HepG2 (cell line): Measurements from ENCODE around the gene LUC7L. TPM values are rescaled to one million over a fixed set of nuclear protein-coding genes. Genes with fewer than 3 reads are reported as not detected.

Experiments
- ARID5B ChIP-seq: IDR thresholded peaks from 2 replicates; pipeline ENCODE4 v1.4.0; 2020; ENCODE audit warnings: mild to moderate bottlenecking, missing genetic modification reagents
- ATRX ChIP-seq: sonication (generic); formaldehyde crosslinking; IDR thresholded peaks from 2 replicates; pipeline ENCODE4 v1.4.0; 2020; ENCODE audit warnings: missing genetic modification reagents, borderline replicate concordance
- CHCHD3 ChIP-seq: sonication (generic); formaldehyde crosslinking; IDR thresholded peaks from 2 replicates; pipeline ENCODE4 v1.8.0; 2022; ENCODE audit warnings: mild to moderate bottlenecking, missing genetic modification reagents, moderate library complexity
- ETV6 ChIP-seq: sonication (generic); formaldehyde crosslinking; conservative IDR thresholded peaks from 2 replicates; pipeline ENCODE4 v1.4.0; 2020; ENCODE audit warnings: missing genetic modification reagents
- IKZF5 ChIP-seq: IDR thresholded peaks from 2 replicates; pipeline ENCODE4 v1.6.1; 2018; ENCODE audit warnings: missing genetic modification reagents, mild to moderate bottlenecking, missing compliant biosample characterization
- MIER2 ChIP-seq: IDR thresholded peaks from 2 replicates; pipeline ENCODE4 v1.6.1; 2016; ENCODE audit warnings: missing biosample characterization, missing genetic modification reagents
- NFYB ChIP-seq: sonication (generic); formaldehyde crosslinking; IDR thresholded peaks from 2 replicates; pipeline ENCODE4 v1.4.0; 2020; ENCODE audit warnings: missing genetic modification reagents
- SRF ChIP-seq: IDR thresholded peaks from 2 replicates; pipeline ENCODE4 v1.6.1; 2011; ENCODE audit warnings: mild to moderate bottlenecking, low read depth, low read length, moderate library complexity
- THAP11 ChIP-seq: IDR thresholded peaks from 2 replicates; pipeline ENCODE4 v1.6.1; 2016; ENCODE audit warnings: missing biosample characterization, missing genetic modification reagents
- TMF1 ChIP-seq: sonication (generic); formaldehyde crosslinking; IDR thresholded peaks from 2 replicates; pipeline ENCODE4 v1.8.1; 2022; ENCODE audit warnings: low read depth, missing genetic modification reagents
- USF2 ChIP-seq, 2 experiments: sonication (generic) in 1 of 2; formaldehyde crosslinking in 1 of 2; IDR thresholded peaks; 2 replicates each; pipeline versions ENCODE4 v1.5.1 to v1.6.1; 2011 to 2020; ENCODE audit warnings: borderline replicate concordance in 1 of 2, low read depth in 1 of 2, low read length in 1 of 2, mild to moderate bottlenecking in 1 of 2, missing genetic modification reagents in 1 of 2, moderate library complexity in 1 of 2
- YEATS4 ChIP-seq: sonication (generic); formaldehyde crosslinking; IDR thresholded peaks from 2 replicates; pipeline ENCODE4 v1.4.0; 2020; ENCODE audit warnings: missing genetic modification reagents, borderline replicate concordance
- ZBTB38 ChIP-seq: sonication (generic); formaldehyde crosslinking; IDR thresholded peaks from 2 replicates; pipeline ENCODE4 v1.5.1; 2020; ENCODE audit warnings: mild to moderate bottlenecking, missing genetic modification reagents
- ZEB1 ChIP-seq: IDR thresholded peaks from 2 replicates; pipeline ENCODE4 v1.6.1; 2012; ENCODE audit warnings: mild to moderate bottlenecking, low read depth, inconsistent platforms; ENCODE audit not compliant: insufficient replicate concordance
- ZNF10 ChIP-seq: sonication (generic); formaldehyde crosslinking; IDR thresholded peaks from 2 replicates; pipeline ENCODE4 v1.4.0; 2020; ENCODE audit warnings: mild to moderate bottlenecking, low read depth, missing genetic modification reagents, borderline replicate concordance
- ZNF652 ChIP-seq: IDR thresholded peaks from 2 replicates; pipeline ENCODE4 v1.6.1; 2016; ENCODE audit warnings: low read depth, borderline replicate concordance
- ZNF709 ChIP-seq: sonication (generic); formaldehyde crosslinking; IDR thresholded peaks from 2 replicates; pipeline ENCODE4 v1.5.0; 2020; ENCODE audit warnings: mild to moderate bottlenecking, missing genetic modification reagents
- ZNF710 ChIP-seq: sonication (generic); formaldehyde crosslinking; IDR thresholded peaks from 2 replicates; pipeline ENCODE4 v1.5.0; 2020; ENCODE audit warnings: mild to moderate bottlenecking, missing genetic modification reagents, borderline replicate concordance
- ZNF713 ChIP-seq: sonication (generic); formaldehyde crosslinking; IDR thresholded peaks from 2 replicates; pipeline ENCODE4 v1.4.0; 2020; ENCODE audit warnings: mild to moderate bottlenecking, missing genetic modification reagents
- ZNF747 ChIP-seq: sonication (generic); formaldehyde crosslinking; IDR thresholded peaks from 2 replicates; pipeline ENCODE4 v1.8.1; 2023; ENCODE audit warnings: missing genetic modification reagents, mild to moderate bottlenecking, borderline replicate concordance
- polyA plus RNA-seq, 8 experiments: library from polyadenylated mRNA; depleted of rRNA in 3 of 8; stranded (reverse) in 7 of 8; unstranded in 1 of 8; fragments of >200 nt; fragmentation: Illumina TruSeq in 4 of 8; extraction: Trizol in 4 of 8; gene quantifications; 2 replicates each; pipeline versions ENCODE4 v1.2.1 to v1.2.3, GENCODE V29; 2011 to 2016; ENCODE audit warnings: low read depth in 4 of 8, missing spikeins in 1 of 8, mixed read lengths in 1 of 8; ENCODE audit not compliant: insufficient read depth in 1 of 8
- total RNA-seq, 5 experiments: library from RNA; depleted of rRNA; stranded (reverse); fragments of >200 nt; fragmentation: Illumina TruSeq; extraction: Trizol; gene quantifications; 2 replicates each; pipeline ENCODE4 v1.2.3, GENCODE V29; 2016; ENCODE audit warnings: low read depth in 1 of 5

The LUC7L gene
- total and polyA plus RNA-seq, 2 of the 13 experiments (the other 11 are each of a cell fraction or from before 2014, with no cell fraction given) = 48.7 to 56.9 TPM

GRCh38 chr16:234468-235305 lies 5.4 kb upstream of the LUC7L start, which contains the start of gene FAM234A (continued):
- TF ChIP-seq SRF (no peak), ZBTB38 (CRISPR knock-in tag) (peak; percentile 49; the same call in 1 of the 2 replicates), ZNF709 (CRISPR knock-in tag) (peak; percentile 77; the same call in 1 of the 2 replicates), ZEB1 (no peak), ZNF713 (CRISPR knock-in tag) (no peak), IKZF5 (CRISPR knock-in tag) (no peak), ARID5B (CRISPR knock-in tag) (0 out of 2 replicates have a peak, but pooled peaks have one; percentile 5), ZNF652 (CRISPR knock-in tag) (no peak), THAP11 (CRISPR knock-in tag) (peak; percentile 89), ZNF710 (peak; percentile 39; the same call in 1 of the 2 replicates), NFYB (CRISPR knock-in tag) (no peak; the same call in 1 of the 2 replicates), MIER2 (CRISPR knock-in tag) (no peak), USF2 (IDR thresholded peaks at IDR 0.05; ENCODE audit: low read depth, low read length) (no peak), USF2 (CRISPR knock-in tag; IDR thresholded peaks at IDR 0.05; ENCODE audit: borderline replicate concordance) (no peak), ZNF10 (CRISPR knock-in tag) (no peak), ATRX (CRISPR knock-in tag) (no peak), YEATS4 (CRISPR knock-in tag) (peak; percentile 69), ETV6 (CRISPR knock-in tag) (no peak), ZNF747 (CRISPR knock-in tag) (no peak), TMF1 (CRISPR knock-in tag) (no peak), CHCHD3 (no peak)
